Ovary (tissue), 3 donors: ENCODE measurements around the gene EYS.

Experiments used
- CTCF ChIP-seq, 3 donors: fragments of 450-650 bp in 2 of 3; fragments of 200-600 bp in 1 of 3; IDR thresholded peaks; one replicate each; pipeline versions ENCODE4 v1.5.1 to v1.8.0; 2016 to 2022; ENCODE audit warnings: antibody characterized with exemption in 3 of 3, mild to moderate bottlenecking in 1 of 3
- EP300 ChIP-seq: sonication (generic); formaldehyde crosslinking; IDR thresholded peaks from one replicate; pipeline ENCODE4 v1.6.1; 2017; ENCODE audit warnings: antibody characterized with exemption
- POLR2A ChIP-seq: fragments of 450-650 bp; IDR thresholded peaks from one replicate; pipeline ENCODE4 v1.6.1; 2017; ENCODE audit warnings: antibody characterized with exemption, mild to moderate bottlenecking, moderate library complexity
- donor health status: DM: no; HTN: no; CAD: no.

DNA sequence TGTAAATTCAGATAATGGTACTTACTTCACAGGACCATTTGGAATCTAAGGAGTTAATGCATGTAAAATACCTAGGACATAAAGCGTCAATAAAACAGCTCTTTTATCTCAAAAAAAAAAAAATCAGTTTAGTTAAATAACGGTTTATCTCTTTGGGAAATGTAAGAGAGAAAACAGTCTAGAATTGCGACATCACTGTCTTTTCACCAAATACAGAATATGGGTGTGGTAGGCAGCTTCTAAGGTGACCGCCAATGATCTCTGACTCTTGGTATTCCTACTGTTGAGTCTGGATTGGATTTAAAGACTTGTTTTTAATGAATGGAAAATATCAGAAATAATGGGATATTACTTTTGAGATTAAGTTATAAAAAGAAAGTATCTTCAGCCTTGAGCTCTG, 111.5 kb downstream of the EYS start:
- no peak for TF ChIP-seq CTCF (IDR thresholded peaks at IDR 0.05)
- TF ChIP-seq POLR2A: no peak
- no peak for TF ChIP-seq EP300
